ES-I3 (cell line): ENCODE data around the gene CDHR1.

ENCODE experiments used
- H3K36me3 ChIP-seq: 2 replicates; pipeline ENCODE4 v1.6.1; 2013; ENCODE audit warnings: mild to moderate bottlenecking, low read length, control low read depth, moderate library complexity; ENCODE audit not compliant: insufficient read depth
- H3K4me1 ChIP-seq: 2 replicates; pipeline ENCODE4 v1.6.1; 2013; ENCODE audit warnings: mild to moderate bottlenecking, control low read depth, low read length; ENCODE audit not compliant: insufficient read depth
- H3K9ac ChIP-seq: 2 replicates; pipeline ENCODE4 v1.6.1; 2013; ENCODE audit warnings: low read depth, mild to moderate bottlenecking, low read length, moderate library complexity
- H3K9me3 ChIP-seq: 2 replicates; pipeline ENCODE4 v1.6.1; 2013; ENCODE audit warnings: mild to moderate bottlenecking, low read length, moderate library complexity; ENCODE audit not compliant: control insufficient read depth, insufficient read depth

The CDHR1 gene

DNA sequence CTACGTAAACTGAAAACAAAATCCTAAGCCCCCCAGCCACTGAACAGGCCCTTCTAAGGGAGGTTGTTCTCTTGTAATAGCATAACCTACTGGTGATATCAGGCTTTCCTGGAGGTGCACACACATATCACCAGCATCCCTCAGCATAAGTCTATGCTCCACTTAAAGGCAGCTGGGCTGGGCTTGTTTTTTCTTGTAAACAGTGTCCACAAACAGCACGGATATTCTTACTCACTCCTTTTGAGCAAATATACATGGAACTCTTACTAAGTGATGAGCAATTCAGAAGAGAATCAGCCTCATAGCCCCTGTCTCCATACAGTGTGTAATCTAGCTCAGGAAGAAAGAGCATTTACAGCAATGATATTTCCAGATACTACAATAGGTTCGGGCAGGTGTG lies 44.6 kb downstream of the CDHR1 start:
- H3K9ac ChIP-seq: no peak overlapping the region
- no peaks in the 10 kb centered on the region; the same call in 1 of the 2 replicates for H3K4me1 ChIP-seq
- no peaks in the 10 kb centered on the region for H3K9me3 ChIP-seq
- no peaks in the 10 kb centered on the region for H3K36me3 ChIP-seq

- Histone ChIP-seq H3K9me3 (no peaks in the 10 kb centered on the region), H3K36me3 (no peaks in the 10 kb centered on the region), H3K9ac (no peak within 1 kb of the TSS), H3K4me1 (peaks cover 3% of the 10 kb centered on the region; the same call in 1 of the 2 replicates)
These were observed 47.0 kb downstream of the CDHR1 start, which contains the start of gene LRIT1 for GRCh38 chr10:84241185-84241790. LRIT1 (minus strand) TSS chr10:84241546; CDS start chr10:84241439, 107 bp downstream.

DNA sequence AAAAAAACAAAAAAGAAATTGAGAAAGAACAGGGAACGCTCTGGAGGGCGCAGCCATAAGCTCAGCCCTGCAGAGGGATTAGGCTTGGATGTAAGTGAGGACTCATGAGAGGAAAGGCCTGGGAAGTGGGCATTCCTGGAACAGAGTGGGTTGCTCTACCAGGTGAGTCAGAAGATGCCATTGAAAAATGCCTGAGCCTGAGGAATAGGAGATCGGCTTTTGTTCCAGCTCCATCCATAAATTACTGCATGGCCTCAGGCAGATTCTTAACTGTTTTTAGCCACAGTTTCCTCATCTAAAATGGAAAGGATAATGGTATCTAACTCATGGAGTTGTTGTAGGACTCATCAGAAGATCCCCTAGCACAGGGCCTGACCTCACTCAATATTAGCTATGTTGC lies 49.4 kb downstream of the CDHR1 start:
- Histone ChIP-seq H3K36me3 (no peaks in the 10 kb centered on the region), H3K9me3 (no peaks in the 10 kb centered on the region), H3K9ac (no peak overlapping the region), H3K4me1 (peaks cover 3% of the 10 kb centered on the region; the same call in 1 of the 2 replicates)

- Histone ChIP-seq H3K9ac (no peak within 1 kb of the TSS), H3K36me3 (no peaks in the 10 kb centered on the region), H3K4me1 (peaks cover 3% of the 10 kb centered on the region; the same call in 1 of the 2 replicates), H3K9me3 (no peaks in the 10 kb centered on the region)
These were observed 50.4 kb downstream of the CDHR1 start, which contains the start of gene RGR for GRCh38 chr10:84244651-84245270. RGR (plus strand) TSS chr10:84245053; CDS start chr10:84245091, 38 bp downstream.

DNA sequence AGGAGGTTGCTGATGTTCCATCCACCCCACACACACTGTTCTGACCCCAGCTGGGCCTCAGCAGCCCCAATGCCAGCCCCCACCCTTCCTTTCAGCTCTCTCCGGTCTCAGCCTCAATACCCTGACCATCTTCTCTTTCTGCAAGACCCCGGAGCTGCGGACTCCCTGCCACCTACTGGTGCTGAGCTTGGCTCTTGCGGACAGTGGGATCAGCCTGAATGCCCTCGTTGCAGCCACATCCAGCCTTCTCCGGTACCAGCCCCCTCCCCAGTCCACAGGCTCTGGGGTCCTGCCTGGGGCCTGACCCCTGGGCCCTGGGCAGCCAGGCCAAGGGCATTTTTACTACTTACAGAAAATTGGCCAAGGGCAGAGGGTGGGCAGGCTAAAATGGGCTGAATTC lies 53.2 kb downstream of the CDHR1 start:
- Histone ChIP-seq H3K36me3 (no peaks in the 10 kb centered on the region), H3K4me1 (peaks cover 3% of the 10 kb centered on the region; the same call in 1 of the 2 replicates), H3K9me3 (no peaks in the 10 kb centered on the region), H3K9ac (no peak overlapping the region)

DNA sequence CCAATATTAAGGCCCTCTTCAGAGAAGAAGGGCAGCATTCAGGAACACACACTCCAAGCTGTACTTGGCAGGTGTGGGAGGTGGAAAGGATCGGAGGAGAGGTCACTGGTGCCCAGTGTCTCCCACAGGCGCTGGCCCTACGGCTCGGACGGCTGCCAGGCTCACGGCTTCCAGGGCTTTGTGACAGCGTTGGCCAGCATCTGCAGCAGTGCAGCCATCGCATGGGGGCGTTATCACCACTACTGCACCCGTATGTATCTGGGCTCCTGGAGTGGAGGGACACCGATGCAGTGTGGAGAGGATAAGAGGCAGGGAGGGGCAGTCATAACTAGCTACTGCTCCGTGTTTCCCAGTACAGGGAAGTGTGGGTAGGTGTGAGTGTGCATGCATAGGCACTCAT lies 54.5 kb downstream of the CDHR1 start:
- Histone ChIP-seq H3K9ac (no peak overlapping the region), H3K36me3 (no peaks in the 10 kb centered on the region), H3K9me3 (no peaks in the 10 kb centered on the region), H3K4me1 (peaks cover 3% of the 10 kb centered on the region; the same call in 1 of the 2 replicates)

DNA sequence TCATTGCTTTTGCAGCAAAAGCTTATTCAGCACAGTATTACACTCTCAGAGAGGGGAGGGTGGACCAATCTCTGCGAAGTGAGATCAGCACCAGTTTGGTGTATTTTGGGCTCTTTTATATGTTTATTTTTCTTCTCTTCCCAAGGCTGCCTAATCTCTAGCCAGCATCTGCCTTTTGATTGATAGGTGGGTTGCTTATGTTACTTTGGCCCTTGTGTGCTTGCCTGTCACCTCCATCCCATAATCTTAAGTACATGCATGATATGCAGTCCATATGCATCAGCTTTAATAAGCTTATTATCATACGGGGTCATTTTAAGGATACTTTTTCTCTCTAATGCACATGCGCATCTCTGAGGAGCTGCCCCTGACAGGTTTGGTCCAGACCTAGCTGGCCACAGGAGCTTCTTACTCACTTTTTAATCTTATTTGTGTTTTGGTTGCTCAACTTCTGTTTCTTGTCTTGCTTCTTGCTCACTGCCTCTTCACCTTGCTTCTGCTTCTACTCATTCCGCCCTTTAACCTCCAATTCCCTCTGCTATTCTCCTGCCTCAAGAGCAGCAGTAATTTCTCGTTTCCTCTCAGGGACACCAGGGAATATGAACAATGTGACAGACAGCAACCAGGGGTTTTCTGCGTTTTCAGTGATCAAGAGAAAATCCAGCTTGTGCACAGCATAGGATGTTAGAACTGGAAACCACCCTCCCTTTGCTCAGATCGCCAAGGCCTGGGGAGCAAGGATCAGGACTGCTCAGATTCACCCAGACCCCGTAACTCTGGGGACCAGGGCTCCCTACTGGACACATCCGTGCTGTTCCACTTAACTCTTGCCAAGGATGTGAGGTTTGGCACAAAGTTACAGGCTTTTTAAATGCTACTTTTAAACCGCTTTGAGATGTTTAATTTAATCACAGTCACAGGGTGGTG lies 60.5 kb downstream of the CDHR1 start:
- Histone ChIP-seq H3K9me3 (no peaks in the 10 kb centered on the region), H3K4me1 (no peaks in the 10 kb centered on the region), H3K9ac (no peak overlapping the region), H3K36me3 (no peaks in the 10 kb centered on the region)

DNA sequence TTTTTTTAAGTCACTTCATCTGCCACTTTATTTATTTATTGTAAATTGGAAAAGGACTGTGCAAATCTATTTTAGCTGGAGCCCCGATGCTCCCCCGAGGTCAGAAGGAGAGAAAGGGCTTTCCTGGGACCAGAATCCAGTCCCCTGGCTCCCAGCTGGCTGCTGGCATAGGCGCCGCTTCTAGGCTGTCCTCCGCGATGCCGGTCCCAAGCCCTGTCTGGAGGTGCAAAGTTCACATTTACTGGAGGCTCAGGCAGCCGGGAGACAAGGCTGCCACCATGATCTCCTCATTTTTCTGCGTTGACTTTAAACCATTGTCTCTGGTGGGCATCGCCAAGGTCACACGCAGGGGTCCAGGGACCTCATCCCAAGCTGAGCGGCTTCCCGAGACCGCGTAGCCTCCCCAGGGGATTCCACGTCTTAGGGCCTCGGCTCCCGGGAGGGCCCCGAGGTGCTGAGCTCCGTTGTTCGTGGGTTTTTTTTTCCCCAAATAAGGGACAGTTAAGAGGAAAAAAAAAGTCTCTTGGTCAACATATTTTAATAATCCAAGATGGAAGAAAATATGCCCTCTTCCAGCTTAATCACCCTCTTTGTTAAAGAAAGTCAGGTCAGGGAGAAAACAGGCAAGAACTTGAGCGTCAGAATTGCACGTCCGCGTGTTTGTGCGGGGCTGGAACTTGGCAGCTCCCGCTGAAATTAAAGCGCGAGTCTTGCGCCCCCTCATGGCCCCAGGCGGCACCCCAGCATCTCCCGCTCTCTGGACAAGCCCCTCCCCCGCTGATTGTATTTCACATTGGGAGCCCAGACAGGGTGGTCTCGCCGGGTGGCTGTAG lies 62.4 kb downstream of the CDHR1 start:
- Histone ChIP-seq H3K9ac (0 out of 2 replicates have a peak overlapping the region, but pooled peaks have one; percentile 6), H3K36me3 (no peaks in the 10 kb centered on the region), H3K4me1 (no peaks in the 10 kb centered on the region), H3K9me3 (no peaks in the 10 kb centered on the region)

DNA sequence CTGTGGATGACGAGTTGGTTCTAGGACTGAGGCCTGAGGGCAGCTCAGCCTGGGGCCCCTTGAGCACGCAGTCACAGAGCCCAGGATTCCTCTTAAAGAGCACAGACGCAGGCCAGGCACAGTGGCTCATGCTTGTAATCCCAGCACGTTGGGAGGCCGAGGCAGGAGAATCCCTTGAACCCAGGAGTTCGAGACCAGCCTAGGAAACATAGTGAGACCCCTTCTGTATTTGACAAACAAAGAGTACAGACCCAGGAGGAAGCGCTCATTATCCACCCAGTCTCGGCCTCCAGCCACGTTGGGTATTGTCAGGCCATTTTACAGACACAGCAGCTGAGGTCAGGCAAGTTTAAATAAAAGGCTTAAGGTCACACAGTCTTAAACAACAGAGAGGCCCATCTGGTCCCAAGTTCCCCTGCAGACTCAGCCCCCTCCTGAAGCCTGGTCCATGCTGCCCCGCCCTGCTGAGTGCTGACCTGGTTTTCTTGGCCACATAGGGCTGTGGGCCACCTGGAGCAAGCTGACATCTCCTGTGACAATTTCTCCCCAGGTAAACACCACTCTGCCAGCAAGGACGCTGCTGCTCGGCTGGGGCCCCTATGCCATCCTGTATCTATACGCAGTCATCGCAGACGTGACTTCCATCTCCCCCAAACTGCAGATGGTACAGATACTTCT lies 63.1 kb downstream of the CDHR1 start:
- Histone ChIP-seq H3K9ac (no peak overlapping the region), H3K9me3 (no peaks in the 10 kb centered on the region), H3K4me1 (no peaks in the 10 kb centered on the region), H3K36me3 (no peaks in the 10 kb centered on the region)

- Histone ChIP-seq H3K36me3 (no peaks in the 10 kb centered on the region), H3K9me3 (no peaks in the 10 kb centered on the region), H3K9ac (no peak overlapping the region), H3K4me1 (no peaks in the 10 kb centered on the region)
These were observed 63.8 kb downstream of the CDHR1 start for GRCh38 chr10:84258034-84258695.

DNA sequence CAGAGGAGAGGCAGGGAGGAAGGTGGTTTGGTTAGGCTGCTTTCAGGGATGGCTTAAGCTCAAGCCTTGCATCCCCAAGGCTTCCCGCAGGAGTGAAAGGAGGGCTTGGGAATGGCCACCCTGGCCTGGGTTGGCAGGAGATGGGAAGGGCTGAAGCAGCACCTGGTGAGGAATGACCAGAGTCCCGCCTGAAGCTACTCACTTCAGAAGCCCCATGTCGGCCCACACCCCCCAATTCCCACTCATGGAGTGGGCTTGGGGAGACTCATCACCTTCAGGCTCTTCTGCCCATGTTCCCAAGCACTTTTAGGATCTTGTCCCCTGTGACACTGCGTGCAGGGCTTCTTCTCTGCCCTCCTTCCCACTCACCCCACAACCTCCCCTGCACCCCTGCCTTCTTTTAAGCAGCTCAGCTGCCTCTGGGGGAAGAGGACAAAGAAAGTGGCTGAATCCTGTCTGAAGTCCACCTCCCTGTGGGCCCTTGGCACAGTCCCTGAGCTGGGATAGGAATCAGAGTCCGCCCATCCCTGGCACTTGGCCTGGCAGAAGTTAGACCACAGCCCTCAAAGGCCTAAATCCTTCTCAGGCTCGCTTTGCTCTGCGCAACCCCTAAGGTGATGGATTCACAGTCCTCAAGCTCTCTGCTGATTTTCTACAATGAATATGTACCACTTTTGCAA lies 67.0 kb downstream of the CDHR1 start:
- Histone ChIP-seq H3K4me1 (peaks cover 3% of the 10 kb centered on the region; the same call in 1 of the 2 replicates), H3K9me3 (no peaks in the 10 kb centered on the region), H3K9ac (no peak overlapping the region), H3K36me3 (no peaks in the 10 kb centered on the region)

DNA sequence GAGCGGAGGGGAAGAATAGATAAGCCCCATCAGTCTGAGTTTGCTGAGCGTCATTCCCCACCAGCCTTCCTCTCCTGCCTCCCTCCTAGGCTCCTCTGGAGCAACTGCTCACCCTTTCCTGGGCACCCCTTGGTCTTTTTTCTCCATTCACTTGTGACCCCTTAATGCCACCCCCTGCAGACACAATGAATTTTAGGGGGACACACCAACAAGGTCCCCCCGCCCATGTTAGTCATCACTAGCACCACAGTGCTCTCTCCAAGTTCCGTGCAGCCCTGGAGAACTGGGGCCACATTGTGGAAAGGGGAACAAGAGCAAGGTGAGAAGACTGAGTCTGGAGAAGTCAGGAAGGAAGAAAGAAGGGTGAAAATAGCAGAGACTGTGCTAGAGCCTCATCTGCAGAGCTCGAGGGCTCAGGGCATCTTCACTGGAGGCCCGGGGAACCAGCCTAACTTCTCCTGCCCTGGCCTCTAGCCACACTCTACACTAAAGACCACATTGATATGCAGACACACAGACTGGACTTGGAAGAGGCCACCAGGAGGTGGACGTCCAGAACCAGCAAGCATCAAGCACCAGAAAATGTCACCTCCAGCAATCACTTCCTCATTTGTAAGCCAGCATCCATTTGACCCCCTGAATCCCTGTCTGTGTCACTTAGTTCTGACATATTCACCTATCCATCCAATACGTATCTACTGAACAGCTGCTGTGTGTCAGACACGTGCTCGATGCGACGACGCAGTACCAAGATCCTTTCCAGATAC lies 68.0 kb downstream of the CDHR1 start:
- Histone ChIP-seq H3K9me3 (no peaks in the 10 kb centered on the region), H3K4me1 (peaks cover 6% of the 10 kb centered on the region; the same call in 1 of the 2 replicates), H3K9ac (no peak overlapping the region), H3K36me3 (no peaks in the 10 kb centered on the region)
